ENCODE measurements around the gene PDK3. TPM values are rescaled to one million over a fixed set of nuclear protein-coding genes. Genes with fewer than 3 reads are reported as not detected.

Gene PDK3
- total RNA-seq, 2 donors from 2014 or later, result 58.0 to 67.3 TPM

DNA sequence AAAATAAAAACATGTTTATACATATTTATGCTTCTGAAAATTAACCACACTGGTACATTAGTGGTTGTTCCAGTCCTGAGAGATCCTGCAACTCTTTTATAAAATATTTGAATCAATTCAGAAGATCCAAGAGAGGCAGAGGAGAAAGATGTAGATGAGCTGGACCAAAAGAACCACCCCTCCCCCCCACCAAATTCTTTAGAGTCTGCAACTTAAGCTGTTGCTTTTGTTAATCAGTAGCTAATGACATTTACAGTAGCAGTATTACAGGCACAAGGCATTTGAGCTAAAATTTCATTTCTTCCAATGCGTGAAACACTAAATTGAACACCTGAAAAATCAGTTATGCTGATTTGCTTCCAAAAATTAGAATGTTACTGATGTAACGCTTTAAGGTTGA, 61.5 kb downstream of the PDK3 start:
- intact Hi-C loops (cut with DNase I), result no loop called here
- DNase-seq (ENCODE audit: low spot score), result no peak

DNA sequence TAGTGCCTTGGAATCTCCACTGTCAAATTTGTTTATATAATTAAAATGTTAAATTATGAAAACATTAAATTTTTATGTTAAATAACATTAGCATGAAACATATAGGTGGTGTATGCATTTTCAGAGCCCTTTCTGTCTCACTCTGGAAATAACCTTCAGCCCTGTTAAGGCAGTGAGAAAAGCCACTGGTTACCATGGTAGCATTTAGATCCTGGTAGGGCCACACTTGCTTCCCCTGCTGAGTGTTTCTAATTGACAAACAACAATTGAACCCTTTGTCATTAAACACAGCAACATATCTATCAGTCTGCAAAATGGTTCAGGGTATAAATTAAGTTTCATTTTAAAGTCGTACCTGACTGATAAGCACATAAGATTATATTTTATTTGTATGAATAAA, 63.5 kb downstream of the PDK3 start:
- no peak for DNase-seq (ENCODE audit: low spot score)
- intact Hi-C loops (cut with DNase I), result no loop called here

DNA sequence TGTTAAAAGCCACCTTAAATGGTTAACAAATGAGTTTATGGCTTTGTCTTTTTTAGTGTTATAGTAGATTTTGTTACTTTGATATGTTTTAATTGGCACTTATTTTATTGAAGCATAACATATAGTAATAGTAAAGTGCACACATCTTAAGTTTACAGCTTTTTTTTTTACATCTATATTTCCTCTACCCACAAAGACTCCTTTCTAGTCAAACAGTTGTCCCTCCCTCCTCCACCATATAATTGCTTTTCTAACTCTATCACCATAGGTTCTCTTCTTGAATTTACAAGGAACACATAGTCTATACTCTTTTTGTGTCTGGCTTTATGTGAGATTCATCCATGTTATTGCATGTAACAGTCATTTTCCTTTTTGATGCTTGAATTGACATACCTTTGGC, 71.5 kb downstream of the PDK3 start:
- intact Hi-C loops (cut with DNase I), result no loop called here
- no peak for DNase-seq (ENCODE audit: low spot score)

DNA sequence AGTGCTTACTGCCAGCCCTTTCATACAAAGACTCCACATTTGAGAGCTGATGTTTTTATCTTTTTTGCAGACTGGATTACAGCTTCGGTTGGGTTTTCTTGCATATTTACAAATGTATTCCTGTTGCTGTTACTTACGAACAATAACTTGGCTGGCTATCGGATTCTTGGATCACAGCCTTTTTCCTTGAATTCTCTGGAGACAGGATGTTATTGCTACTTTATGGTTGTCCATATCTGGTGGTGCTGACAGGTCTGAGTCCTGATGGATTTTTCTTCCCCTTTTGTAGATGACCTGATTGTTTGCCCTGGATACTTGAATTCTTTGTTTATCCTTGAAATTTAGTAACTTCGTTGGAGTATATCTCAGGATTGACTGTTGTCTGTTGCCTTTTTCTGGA, 77.7 kb downstream of the PDK3 start:
- intact Hi-C loops (cut with DNase I), result no loop called here
- DNase-seq (ENCODE audit: low spot score), result no peak

DNA sequence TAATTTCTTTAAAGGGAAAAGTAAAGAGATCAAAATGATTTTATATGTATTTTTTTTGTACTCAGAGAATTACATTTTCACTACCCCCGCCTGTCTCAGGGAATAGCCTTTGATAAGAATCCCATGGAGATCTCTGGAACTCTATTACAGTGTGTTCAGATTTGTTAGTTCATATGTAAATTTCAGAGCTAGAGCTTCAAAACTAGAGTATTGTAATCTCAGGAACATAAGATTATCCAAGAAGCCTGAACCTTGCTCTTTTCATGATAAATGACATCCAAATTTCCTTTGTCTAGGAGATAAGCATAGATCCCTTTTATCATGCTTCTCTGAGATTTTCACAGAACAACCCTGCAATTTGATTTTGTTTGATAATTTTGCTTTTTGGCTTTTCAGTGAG, 82.9 kb downstream of the PDK3 start:
- intact Hi-C loops (cut with DNase I), result no loop called here
- no peak for DNase-seq (ENCODE audit: low spot score)

GRCh38 chrX:24550166-24550565, 85.1 kb downstream of the PDK3 start:
- no peak for DNase-seq (ENCODE audit: low spot score)
- intact Hi-C loops (cut with DNase I), result no loop called here

DNA sequence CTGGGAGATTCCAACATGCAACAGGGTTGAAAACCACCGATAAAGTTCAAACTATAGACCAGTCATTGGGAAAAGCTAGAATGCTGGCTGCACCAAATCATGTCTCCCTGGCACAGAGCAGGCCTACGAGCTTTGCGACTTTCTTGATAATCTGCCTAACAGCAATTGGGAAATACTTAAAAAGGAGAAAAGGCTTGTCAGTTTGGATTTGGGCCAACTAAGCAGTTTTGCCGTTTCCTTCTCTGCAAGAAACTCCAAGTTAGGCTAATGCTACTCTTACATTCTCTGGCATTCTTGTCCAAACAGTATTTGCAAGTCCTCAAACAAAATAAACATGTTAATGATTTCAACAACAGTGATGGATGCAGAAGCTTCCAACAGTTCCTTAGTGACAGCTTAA, 87.9 kb downstream of the PDK3 start:
- no peak for DNase-seq (ENCODE audit: low spot score)
- intact Hi-C loops (cut with DNase I), result no loop called here

- no peak for DNase-seq (ENCODE audit: low spot score)
- intact Hi-C loops (cut with DNase I), result no loop called here
These were observed 96.0 kb downstream of the PDK3 start for GRCh38 chrX:24561121-24561520.

- intact Hi-C loops (cut with DNase I), result no loop called here
These were observed 98.4 kb downstream of the PDK3 start for GRCh38 chrX:24563291-24564010.

GRCh38 chrX:24566240-24566639, 101.2 kb downstream of the PDK3 start:
- no peak for DNase-seq (ENCODE audit: low spot score)
- intact Hi-C loops (cut with DNase I), result no loop called here

More at GRCh38 chrX:24563291-24564010, 98.4 kb downstream of the PDK3 start:
- DNase-seq (ENCODE audit: low spot score), result no peak

DNA sequence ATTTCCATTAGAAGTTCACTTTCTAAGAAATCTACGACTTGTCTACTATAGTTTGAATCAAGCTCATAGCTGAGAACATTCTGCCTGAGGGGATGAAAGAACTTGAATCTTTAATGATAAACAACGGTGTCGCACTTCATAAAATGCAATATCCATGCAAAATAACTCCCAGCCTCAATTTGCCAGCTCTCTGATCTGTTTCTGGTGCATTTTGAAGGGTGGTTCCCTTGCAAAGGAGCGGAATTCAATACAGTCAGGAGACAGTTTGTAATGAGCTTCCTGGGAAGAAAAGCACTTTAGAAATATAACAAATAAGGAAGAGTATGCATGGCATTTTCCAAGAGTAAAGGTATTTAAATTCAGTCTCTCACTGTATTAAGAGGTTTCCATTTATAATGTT, 102.1 kb downstream of the PDK3 start:
- intact Hi-C loops (cut with DNase I), result no loop called here
- DNase-seq (ENCODE audit: low spot score), result no peak

GRCh38 chrX:24574743-24575142, 109.7 kb downstream of the PDK3 start:
- no peak for DNase-seq (ENCODE audit: low spot score)

DNA sequence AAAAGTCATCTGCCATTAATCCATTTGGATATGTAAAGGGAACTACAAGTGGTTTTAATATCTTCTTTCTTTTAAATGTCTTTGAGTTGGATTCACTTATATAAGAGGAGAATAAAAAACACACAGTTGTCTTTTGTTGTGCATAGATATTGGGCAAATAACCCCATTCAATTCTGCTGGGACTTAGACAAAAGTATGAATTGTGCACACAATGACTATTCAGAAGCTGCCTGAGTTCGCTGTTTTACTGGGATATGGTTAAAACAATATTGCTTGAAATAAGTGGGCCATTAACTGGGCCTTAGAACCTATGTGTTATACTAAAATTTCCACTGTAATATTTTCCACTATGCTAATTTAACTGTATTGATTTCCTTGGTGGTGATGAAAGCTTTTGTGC, 110.4 kb downstream of the PDK3 start:
- intact Hi-C loops (cut with DNase I), result no loop called here
- DNase-seq (ENCODE audit: low spot score), result no peak

More at GRCh38 chrX:24574743-24575142, 109.7 kb downstream of the PDK3 start:
- intact Hi-C loops (cut with DNase I), result no loop called here

DNA sequence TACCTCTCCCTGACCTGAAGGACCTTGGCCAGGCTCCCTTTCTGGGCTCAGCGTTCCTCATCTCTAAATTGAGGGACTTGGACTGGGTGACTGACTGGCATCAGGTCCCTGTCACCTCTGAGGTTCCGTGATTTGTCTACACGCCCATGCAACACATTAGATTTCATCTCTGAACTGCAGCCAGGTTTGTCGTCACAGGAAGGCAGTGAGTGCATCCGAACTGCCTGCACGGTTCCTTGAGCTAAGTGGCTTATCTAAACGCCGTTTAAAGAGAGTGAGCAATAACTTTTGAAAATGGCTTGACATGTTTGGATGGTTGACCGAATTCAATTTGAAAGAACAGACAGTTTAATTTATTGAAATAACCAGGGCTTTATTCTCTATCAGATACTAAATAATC, 112.0 kb downstream of the PDK3 start:
- intact Hi-C loops (cut with DNase I), result no loop called here

More for the DNA sequence above, 112.0 kb downstream of the PDK3 start:
- no peak for DNase-seq (ENCODE audit: low spot score)

Other genes starting within 250 kb of the PDK3 start
- 1 to 10 TPM in 1 of 2 donors, under 1 TPM in 1; 0.76 to 1.9 TPM for gene SUPT20HL2, start 151.2 kb upstream of the PDK3 start, total RNA-seq
- under 1 TPM; 0.48 to 0.69 TPM for gene SUPT20HL1, start 104.6 kb upstream of the PDK3 start, total RNA-seq
- gene PCYT1B, start 182.1 kb downstream of the PDK3 start, total RNA-seq, result 1 to 10 TPM; 1.1 to 3.5 TPM
- gene POLA1, start 228.6 kb downstream of the PDK3 start, total RNA-seq, result 10 to 100 TPM; 10.4 to 12.1 TPM

Data from posterior vena cava (tissue), 2 donors.